Fibroblast of villous mesenchyme (primary cell): Measurements from ENCODE around the gene CPAMD8. TPM values are rescaled to one million over a fixed set of nuclear protein-coding genes. Genes with fewer than 3 reads are reported as not detected.

Experiments
- DNase-seq: peaks from one replicate; pipeline ENCODE4 v3.0.0-alpha.2; 2010; ENCODE audit warnings: low read depth
- H3K4me3 ChIP-seq: 2 replicates; pipeline ENCODE4 v1.5.1; 2011; ENCODE audit warnings: low read depth, mild to moderate bottlenecking, low read length
- total RNA-seq: library from RNA; depleted of rRNA; stranded (reverse); fragments of >200 nt; gene quantifications from 2 replicates; pipeline ENCODE4 v1.2.3, GENCODE V29; 2012
- TF ChIP-seq, protein P1 (sequence below): IDR thresholded peaks from 2 replicates; pipeline ENCODE4 v1.5.1; 2012; ENCODE audit warnings: low read depth, mild to moderate bottlenecking, low read length; ENCODE audit not compliant: insufficient read depth

CPAMD8 gene
- total RNA-seq, 1 donor, result 0.43 TPM

DNA sequence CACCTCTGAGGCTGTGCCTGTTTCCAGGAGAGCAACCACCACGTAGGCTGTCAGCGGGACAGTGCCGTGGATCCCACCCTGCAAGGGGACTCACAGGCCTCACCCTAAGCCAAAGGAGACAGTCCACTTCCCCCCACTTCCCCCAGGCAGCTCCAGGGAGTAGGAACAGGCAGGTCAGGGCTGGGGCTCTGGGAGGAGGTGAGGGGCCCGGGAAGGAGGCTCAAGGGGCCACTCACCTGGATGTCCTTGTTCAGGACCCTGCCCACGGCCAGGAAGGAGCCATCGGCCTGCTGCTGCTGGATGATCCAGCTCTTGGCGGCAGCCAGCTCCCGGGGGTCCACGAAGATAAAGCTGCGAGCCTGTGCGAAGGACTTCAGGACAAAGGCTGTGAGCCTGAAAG lies 112.2 kb downstream of the CPAMD8 start:
- no peak overlapping the region for H3K4me3 ChIP-seq
- no peak for DNase-seq
- TF ChIP-seq, protein P1, sequence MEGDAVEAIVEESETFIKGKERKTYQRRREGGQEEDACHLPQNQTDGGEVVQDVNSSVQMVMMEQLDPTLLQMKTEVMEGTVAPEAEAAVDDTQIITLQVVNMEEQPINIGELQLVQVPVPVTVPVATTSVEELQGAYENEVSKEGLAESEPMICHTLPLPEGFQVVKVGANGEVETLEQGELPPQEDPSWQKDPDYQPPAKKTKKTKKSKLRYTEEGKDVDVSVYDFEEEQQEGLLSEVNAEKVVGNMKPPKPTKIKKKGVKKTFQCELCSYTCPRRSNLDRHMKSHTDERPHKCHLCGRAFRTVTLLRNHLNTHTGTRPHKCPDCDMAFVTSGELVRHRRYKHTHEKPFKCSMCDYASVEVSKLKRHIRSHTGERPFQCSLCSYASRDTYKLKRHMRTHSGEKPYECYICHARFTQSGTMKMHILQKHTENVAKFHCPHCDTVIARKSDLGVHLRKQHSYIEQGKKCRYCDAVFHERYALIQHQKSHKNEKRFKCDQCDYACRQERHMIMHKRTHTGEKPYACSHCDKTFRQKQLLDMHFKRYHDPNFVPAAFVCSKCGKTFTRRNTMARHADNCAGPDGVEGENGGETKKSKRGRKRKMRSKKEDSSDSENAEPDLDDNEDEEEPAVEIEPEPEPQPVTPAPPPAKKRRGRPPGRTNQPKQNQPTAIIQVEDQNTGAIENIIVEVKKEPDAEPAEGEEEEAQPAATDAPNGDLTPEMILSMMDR, result no peak

DNA sequence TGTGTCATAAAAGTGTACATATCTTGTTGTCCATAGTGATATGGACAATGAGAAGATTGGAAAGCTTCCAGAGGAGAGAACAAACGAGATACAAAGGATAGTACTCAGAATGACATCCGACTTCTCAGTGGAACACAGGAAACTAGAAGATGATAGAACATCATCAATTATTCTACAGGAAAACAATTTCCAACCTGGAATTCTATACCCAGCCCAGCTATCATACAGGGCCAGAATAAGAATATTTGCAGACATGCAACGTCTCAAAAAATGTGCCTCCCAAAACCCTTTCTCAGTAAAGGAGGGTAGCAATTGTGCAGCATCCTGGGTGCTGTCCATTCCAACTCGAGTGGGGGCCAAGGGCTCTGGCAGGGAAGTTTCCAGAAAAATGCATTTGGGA lies 113.8 kb downstream of the CPAMD8 start:
- H3K4me3 ChIP-seq, result no peak overlapping the region
- DNase-seq, result no peak
- TF ChIP-seq, protein P1, result no peak

DNA sequence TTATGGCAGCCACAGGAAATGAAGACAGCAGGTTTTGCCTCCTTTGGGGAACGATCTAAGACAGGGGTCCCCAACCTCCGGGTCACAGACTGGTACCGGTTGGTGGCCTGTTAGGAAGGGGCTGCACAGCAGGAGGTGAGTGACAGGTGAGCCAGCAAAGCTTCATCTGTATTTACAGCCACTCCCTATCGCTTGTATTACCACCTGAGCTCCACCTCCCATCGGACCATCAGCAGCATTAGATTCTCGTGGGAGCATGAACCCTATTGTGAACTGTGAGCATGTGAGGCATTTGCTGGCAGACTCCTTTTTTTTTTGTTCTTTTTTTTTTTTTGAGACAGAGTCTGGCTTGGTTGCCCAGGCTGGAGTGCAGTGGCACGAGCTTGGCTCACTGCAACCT lies 115.6 kb downstream of the CPAMD8 start:
- no peak overlapping the region for H3K4me3 ChIP-seq
- no peak for DNase-seq
- TF ChIP-seq, protein P1, result no peak

DNA sequence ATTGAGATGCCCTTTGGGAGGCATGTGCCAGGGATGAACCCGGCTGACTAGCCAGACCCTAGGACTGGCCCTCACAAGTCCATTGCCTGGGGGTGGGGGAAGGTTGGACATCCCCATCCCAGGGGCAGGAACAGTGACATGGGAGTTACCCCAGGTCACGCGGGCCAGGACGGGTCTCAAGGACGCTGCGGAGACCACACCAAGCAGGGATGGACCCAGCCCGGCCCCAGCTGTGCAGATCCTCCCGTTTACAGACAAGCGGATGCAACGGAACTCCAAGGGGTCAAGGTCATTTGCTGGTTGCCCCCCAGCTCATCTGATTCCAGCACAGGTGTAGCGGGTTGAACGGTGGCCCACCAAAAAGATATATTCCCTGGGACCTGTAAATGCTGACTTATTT lies 117.9 kb downstream of the CPAMD8 start:
- TF ChIP-seq, protein P1, result no peak
- no peak for DNase-seq
- no peak overlapping the region for H3K4me3 ChIP-seq

DNA sequence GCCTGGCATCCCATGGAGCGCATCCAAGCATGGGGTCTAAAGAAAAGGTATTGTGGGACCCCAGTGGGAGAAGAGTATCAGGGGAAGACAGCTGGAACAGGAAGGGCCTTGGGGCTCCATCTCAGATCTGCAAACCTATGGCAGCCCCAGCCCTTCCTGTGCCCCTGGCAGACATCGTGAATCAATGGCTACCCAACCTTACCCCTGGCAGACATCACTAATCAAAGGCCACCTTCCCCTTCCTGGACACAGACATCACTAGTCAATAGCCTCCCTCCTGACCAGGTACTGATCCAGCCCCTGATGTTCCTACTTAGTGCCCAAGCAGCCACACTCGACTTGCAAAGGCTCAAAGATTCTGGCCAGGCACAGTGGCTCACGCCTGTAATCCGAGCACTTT lies 122.0 kb downstream of the CPAMD8 start:
- TF ChIP-seq, protein P1, result no peak
- H3K4me3 ChIP-seq, result no peak overlapping the region
- DNase-seq, result no peak

DNA sequence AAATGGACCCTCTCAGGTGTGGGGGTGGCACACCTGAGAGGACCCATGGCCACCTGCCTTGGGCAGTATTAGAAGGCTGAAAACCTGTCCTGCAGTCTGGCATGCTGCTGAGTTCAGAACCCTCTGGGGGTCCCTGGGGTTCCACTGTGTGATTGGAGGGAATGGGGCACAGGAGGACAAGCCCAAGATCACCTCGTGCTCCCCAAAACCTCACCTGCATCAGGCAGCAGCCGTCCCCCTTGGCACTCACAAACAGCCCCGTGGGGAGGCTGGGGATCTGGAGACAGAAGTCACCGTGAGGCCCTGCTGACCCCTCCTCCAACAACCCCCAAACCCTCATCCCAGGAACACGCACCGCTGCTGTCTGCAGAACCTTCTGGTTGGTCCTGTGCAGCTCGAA lies 123.3 kb downstream of the CPAMD8 start:
- no peak overlapping the region for H3K4me3 ChIP-seq
- DNase-seq, result no peak
- TF ChIP-seq, protein P1, result no peak

DNA sequence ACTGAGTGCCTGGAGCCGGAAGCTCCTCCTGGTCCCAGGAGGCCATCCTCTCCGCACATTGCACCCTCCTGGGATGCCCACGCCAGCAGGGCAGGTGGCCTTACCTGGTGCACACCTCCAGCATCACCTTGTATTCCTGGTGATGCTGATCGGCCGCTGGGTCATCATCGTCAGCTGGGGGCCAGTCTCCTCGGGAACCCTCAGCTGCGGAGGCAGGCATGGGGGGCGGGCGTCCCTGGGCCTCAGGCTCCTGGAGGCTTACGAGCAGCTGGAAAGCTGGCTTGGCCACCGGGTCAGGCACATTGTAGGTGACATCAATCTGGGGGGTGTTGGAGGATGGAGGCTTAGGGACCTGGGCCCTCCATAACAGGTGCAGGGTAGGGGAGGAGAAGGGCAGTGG lies 124.1 kb downstream of the CPAMD8 start:
- no peak overlapping the region for H3K4me3 ChIP-seq
- TF ChIP-seq, protein P1, result no peak
- no peak for DNase-seq
